ENCODE results near the gene VSIG10L.

The VSIG10L gene

GRCh38 chr19:51326216-51327065 lies 15.5 kb downstream of the VSIG10L start:
- no peak overlapping the region for H3K9ac ChIP-seq (ENCODE audit: low read depth in 1 of 2, low read length in 2 of 2)
- peaks cover 0 to 4% of the 10 kb centered on the region in 2 donors for H3K4me1 ChIP-seq (ENCODE audit: control insufficient read depth in 2 of 2, insufficient read depth in 2 of 2, low read length in 2 of 2)
- no peaks in the 10 kb centered on the region for H3K9me3 ChIP-seq (ENCODE audit: control insufficient read depth in 2 of 2, low read length in 2 of 2)
- no peak overlapping the region for H3K4me3 ChIP-seq (ENCODE audit: low read length in 2 of 2)
- H3K27ac ChIP-seq (ENCODE audit: low read depth in 2 of 2, low read length in 2 of 2) = no peak overlapping the region
- H3K27me3 ChIP-seq (ENCODE audit: control insufficient read depth in 2 of 2, insufficient read depth in 2 of 2, low read length in 2 of 2) = peaks cover 6 to 8% of the 10 kb centered on the region in 2 donors
- no peaks in the 10 kb centered on the region for H3K36me3 ChIP-seq (ENCODE audit: control insufficient read depth in 2 of 2, insufficient read depth in 2 of 2, low read length in 2 of 2)

- peaks cover 6 to 8% of the 10 kb centered on the region in 2 donors for H3K27me3 ChIP-seq (ENCODE audit: control insufficient read depth in 2 of 2, insufficient read depth in 2 of 2, low read length in 2 of 2)
These were observed 16.6 kb downstream of the VSIG10L start for GRCh38 chr19:51325161-51325976.

DNA sequence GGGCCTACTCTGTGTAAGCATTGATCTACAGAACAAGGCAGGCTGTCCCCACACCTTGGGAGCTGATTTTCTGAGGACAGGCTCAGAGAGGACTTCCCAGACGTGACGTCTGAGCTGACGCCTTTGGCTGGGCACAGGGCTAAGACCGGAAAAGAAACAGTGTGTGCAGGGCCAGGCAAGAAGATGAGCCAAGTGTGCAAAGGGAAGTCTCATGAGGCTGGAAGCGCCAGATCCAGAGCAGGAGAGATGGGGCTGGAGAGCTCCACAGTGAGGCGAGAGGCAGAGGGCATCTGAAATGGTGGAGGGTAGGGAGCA lies 17.8 kb downstream of the VSIG10L start:
- Histone ChIP-seq H3K27me3 (ENCODE audit: control insufficient read depth in 2 of 2, insufficient read depth in 2 of 2, low read length in 2 of 2) (peaks cover 6 to 8% of the 10 kb centered on the region in 2 donors), H3K27ac (ENCODE audit: low read depth in 2 of 2, low read length in 2 of 2) (no peak overlapping the region)

More at GRCh38 chr19:51325161-51325976, 16.6 kb downstream of the VSIG10L start:
- no peak overlapping the region for H3K9ac ChIP-seq (ENCODE audit: low read depth in 1 of 2, low read length in 2 of 2)
- H3K36me3 ChIP-seq (ENCODE audit: control insufficient read depth in 2 of 2, insufficient read depth in 2 of 2, low read length in 2 of 2) = no peaks in the 10 kb centered on the region
- no peak overlapping the region for H3K4me3 ChIP-seq (ENCODE audit: low read length in 2 of 2)
- peaks cover 0 to 4% of the 10 kb centered on the region in 2 donors for H3K4me1 ChIP-seq (ENCODE audit: control insufficient read depth in 2 of 2, insufficient read depth in 2 of 2, low read length in 2 of 2)
- no peak overlapping the region for H3K27ac ChIP-seq (ENCODE audit: low read depth in 2 of 2, low read length in 2 of 2)
- no peaks in the 10 kb centered on the region for H3K9me3 ChIP-seq (ENCODE audit: control insufficient read depth in 2 of 2, low read length in 2 of 2)

DNA sequence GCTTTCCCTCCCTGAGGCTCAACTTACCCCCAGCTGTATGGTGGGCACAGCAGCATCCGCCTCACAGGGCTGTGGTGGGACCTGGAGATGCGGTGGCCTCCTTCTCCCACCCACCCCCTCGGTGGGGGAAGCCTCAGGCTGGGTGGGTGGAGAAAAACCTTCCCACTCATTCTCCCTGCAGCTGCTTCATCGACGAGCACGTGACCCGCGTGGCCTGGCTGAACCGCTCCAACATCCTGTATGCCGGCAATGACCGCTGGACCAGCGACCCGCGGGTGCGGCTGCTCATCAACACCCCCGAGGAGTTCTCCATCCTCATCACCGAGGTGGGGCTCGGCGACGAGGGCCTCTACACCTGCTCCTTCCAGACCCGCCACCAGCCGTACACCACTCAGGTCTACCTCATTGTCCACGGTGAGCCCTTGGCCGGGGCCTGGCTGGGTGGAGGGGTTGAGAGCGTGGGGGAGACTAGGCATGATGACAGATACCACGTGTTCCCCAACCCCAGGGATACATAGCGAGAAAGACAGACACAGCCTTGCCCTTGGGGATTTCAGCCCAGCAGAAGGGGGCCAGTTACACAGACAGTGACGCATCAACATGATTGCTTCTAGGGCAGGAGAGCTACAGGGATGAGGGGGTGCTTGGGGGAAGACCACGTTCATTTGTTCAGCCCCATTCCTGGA lies 18.3 kb downstream of the VSIG10L start:
- Histone ChIP-seq H3K9me3 (ENCODE audit: control insufficient read depth in 2 of 2, low read length in 2 of 2) (no peaks in the 10 kb centered on the region), H3K4me3 (ENCODE audit: low read length in 2 of 2) (no peak overlapping the region), H3K27me3 (ENCODE audit: control insufficient read depth in 2 of 2, insufficient read depth in 2 of 2, low read length in 2 of 2) (peaks cover 6% of the 10 kb centered on the region in 2 donors), H3K27ac (ENCODE audit: low read depth in 2 of 2, low read length in 2 of 2) (no peak overlapping the region), H3K4me1 (ENCODE audit: control insufficient read depth in 2 of 2, insufficient read depth in 2 of 2, low read length in 2 of 2) (peaks cover 0 to 4% of the 10 kb centered on the region in 2 donors), H3K9ac (ENCODE audit: low read depth in 1 of 2, low read length in 2 of 2) (no peak overlapping the region), H3K36me3 (ENCODE audit: control insufficient read depth in 2 of 2, insufficient read depth in 2 of 2, low read length in 2 of 2) (no peaks in the 10 kb centered on the region)

More for the DNA sequence above, 17.8 kb downstream of the VSIG10L start:
- Histone ChIP-seq H3K9ac (ENCODE audit: low read depth in 1 of 2, low read length in 2 of 2) (no peak overlapping the region), H3K4me3 (ENCODE audit: low read length in 2 of 2) (no peak overlapping the region), H3K9me3 (ENCODE audit: control insufficient read depth in 2 of 2, low read length in 2 of 2) (no peaks in the 10 kb centered on the region), H3K4me1 (ENCODE audit: control insufficient read depth in 2 of 2, insufficient read depth in 2 of 2, low read length in 2 of 2) (peaks cover 0 to 4% of the 10 kb centered on the region in 2 donors), H3K36me3 (ENCODE audit: control insufficient read depth in 2 of 2, insufficient read depth in 2 of 2, low read length in 2 of 2) (no peaks in the 10 kb centered on the region)

DNA sequence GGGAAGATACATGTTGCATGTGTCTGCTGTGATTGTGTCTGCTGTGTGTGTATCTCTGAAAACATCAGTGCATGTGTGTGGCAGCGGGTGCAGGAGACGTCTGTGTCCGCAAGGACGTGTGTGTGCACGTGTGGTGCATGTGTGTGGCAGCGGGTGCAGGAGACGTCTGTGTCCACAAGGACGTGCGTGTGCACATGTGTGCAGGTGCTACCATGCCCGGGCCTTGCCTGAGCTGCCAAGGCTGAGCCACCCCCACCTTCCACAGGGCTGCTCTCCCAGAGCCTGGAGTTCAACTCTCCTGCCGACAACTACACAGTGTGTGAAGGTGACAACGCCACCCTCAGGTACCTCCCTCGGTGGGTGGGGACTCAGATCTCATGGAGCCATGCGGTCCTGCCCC lies 20.1 kb downstream of the VSIG10L start:
- H3K4me3 ChIP-seq (ENCODE audit: low read length in 2 of 2) = no peak overlapping the region
- no peak overlapping the region for H3K9ac ChIP-seq (ENCODE audit: low read depth in 1 of 2, low read length in 2 of 2)
- H3K36me3 ChIP-seq (ENCODE audit: control insufficient read depth in 2 of 2, insufficient read depth in 2 of 2, low read length in 2 of 2) = no peaks in the 10 kb centered on the region
- no peak overlapping the region for H3K27ac ChIP-seq (ENCODE audit: low read depth in 2 of 2, low read length in 2 of 2)
- no peaks in the 10 kb centered on the region for H3K9me3 ChIP-seq (ENCODE audit: control insufficient read depth in 2 of 2, low read length in 2 of 2)
- H3K4me1 ChIP-seq (ENCODE audit: control insufficient read depth in 2 of 2, insufficient read depth in 2 of 2, low read length in 2 of 2) = no peaks in the 10 kb centered on the region
- H3K27me3 ChIP-seq (ENCODE audit: control insufficient read depth in 2 of 2, insufficient read depth in 2 of 2, low read length in 2 of 2) = peaks cover 0 to 1% of the 10 kb centered on the region in 2 donors

- Histone ChIP-seq H3K9ac (ENCODE audit: low read depth in 1 of 2, low read length in 2 of 2) (no peak overlapping the region), H3K4me3 (ENCODE audit: low read length in 2 of 2) (no peak overlapping the region), H3K9me3 (ENCODE audit: control insufficient read depth in 2 of 2, low read length in 2 of 2) (no peaks in the 10 kb centered on the region), H3K27me3 (ENCODE audit: control insufficient read depth in 2 of 2, insufficient read depth in 2 of 2, low read length in 2 of 2) (no peaks in the 10 kb centered on the region), H3K4me1 (ENCODE audit: control insufficient read depth in 2 of 2, insufficient read depth in 2 of 2, low read length in 2 of 2) (no peaks in the 10 kb centered on the region), H3K27ac (ENCODE audit: low read depth in 2 of 2, low read length in 2 of 2) (no peak overlapping the region), H3K36me3 (ENCODE audit: control insufficient read depth in 2 of 2, insufficient read depth in 2 of 2, low read length in 2 of 2) (no peaks in the 10 kb centered on the region)
These were observed 21.7 kb downstream of the VSIG10L start for GRCh38 chr19:51320280-51320657.

GRCh38 chr19:51319649-51320279 lies 22.2 kb downstream of the VSIG10L start:
- Histone ChIP-seq H3K9ac (ENCODE audit: low read depth in 1 of 2, low read length in 2 of 2) (no peak overlapping the region), H3K4me1 (ENCODE audit: control insufficient read depth in 2 of 2, insufficient read depth in 2 of 2, low read length in 2 of 2) (no peaks in the 10 kb centered on the region), H3K9me3 (ENCODE audit: control insufficient read depth in 2 of 2, low read length in 2 of 2) (no peaks in the 10 kb centered on the region), H3K27me3 (ENCODE audit: control insufficient read depth in 2 of 2, insufficient read depth in 2 of 2, low read length in 2 of 2) (peaks cover 0 to 2% of the 10 kb centered on the region in 2 donors), H3K27ac (ENCODE audit: low read depth in 2 of 2, low read length in 2 of 2) (no peak overlapping the region), H3K36me3 (ENCODE audit: control insufficient read depth in 2 of 2, insufficient read depth in 2 of 2, low read length in 2 of 2) (no peaks in the 10 kb centered on the region), H3K4me3 (ENCODE audit: low read length in 2 of 2) (no peak overlapping the region)

DNA sequence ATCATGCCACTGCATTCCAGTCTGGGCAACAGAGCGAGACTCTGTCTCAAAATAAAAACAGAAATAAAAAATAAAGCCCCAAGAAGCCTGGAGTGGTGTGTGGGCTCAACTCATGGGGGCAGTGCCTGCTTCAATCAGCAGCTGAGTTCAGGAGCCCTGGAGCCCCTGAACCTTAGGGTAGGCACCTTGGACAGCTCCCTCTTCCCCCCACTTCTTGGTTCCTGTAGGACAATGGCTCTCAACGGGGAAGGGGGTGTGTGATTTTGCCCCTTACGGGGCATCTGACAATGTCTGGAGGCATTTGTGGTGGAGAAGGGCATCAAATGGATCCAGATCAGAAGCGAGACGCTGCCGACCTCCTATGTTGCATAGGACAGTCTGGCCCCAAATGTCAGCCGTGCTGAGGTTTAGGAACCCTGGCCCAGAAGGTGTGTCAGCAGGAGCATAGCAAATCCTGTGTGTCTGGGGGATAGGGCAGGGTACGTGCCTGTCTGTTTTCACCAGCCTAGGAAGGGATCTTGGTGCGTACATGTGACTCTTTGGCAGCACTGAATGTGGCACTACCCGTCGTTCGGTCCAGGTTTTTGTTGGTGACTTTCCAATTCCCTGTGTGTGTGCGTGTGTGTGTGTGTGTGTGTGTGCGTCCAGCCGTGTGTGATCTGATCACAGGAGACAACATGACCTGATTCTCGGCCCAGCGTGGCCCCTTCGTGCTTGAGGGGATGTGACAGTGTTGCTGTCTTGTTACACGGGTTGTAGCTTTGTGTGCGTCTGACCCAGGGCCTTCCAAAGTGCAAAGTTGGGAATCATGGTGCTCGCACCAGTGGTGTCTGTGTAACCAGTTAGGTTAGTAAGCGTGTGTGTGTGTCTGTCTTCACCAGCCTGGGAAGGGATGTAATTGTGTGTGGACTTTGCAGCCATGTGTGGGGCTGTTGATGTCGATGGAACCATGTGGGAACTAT lies 23.0 kb downstream of the VSIG10L start:
- H3K27ac ChIP-seq (ENCODE audit: low read depth in 2 of 2, low read length in 2 of 2) = no peak overlapping the region
- H3K36me3 ChIP-seq (ENCODE audit: control insufficient read depth in 2 of 2, insufficient read depth in 2 of 2, low read length in 2 of 2) = no peaks in the 10 kb centered on the region
- no peaks in the 10 kb centered on the region for H3K9me3 ChIP-seq (ENCODE audit: control insufficient read depth in 2 of 2, low read length in 2 of 2)
- H3K9ac ChIP-seq (ENCODE audit: low read depth in 1 of 2, low read length in 2 of 2) = no peak overlapping the region
- H3K4me3 ChIP-seq (ENCODE audit: low read length in 2 of 2) = no peak overlapping the region
- H3K27me3 ChIP-seq (ENCODE audit: control insufficient read depth in 2 of 2, insufficient read depth in 2 of 2, low read length in 2 of 2) = peaks cover 0 to 2% of the 10 kb centered on the region in 2 donors
- H3K4me1 ChIP-seq (ENCODE audit: control insufficient read depth in 2 of 2, insufficient read depth in 2 of 2, low read length in 2 of 2) = no peaks in the 10 kb centered on the region

GRCh38 chr19:51317968-51318367 lies 24.0 kb downstream of the VSIG10L start:
- Histone ChIP-seq H3K27ac (ENCODE audit: low read depth in 2 of 2, low read length in 2 of 2) (no peak overlapping the region), H3K9ac (ENCODE audit: low read depth in 1 of 2, low read length in 2 of 2) (no peak overlapping the region), H3K36me3 (ENCODE audit: control insufficient read depth in 2 of 2, insufficient read depth in 2 of 2, low read length in 2 of 2) (no peaks in the 10 kb centered on the region), H3K9me3 (ENCODE audit: control insufficient read depth in 2 of 2, low read length in 2 of 2) (no peaks in the 10 kb centered on the region), H3K27me3 (ENCODE audit: control insufficient read depth in 2 of 2, insufficient read depth in 2 of 2, low read length in 2 of 2) (peaks cover 3 to 5% of the 10 kb centered on the region in 2 donors), H3K4me3 (ENCODE audit: low read length in 2 of 2) (no peak overlapping the region), H3K4me1 (ENCODE audit: control insufficient read depth in 2 of 2, insufficient read depth in 2 of 2, low read length in 2 of 2) (no peaks in the 10 kb centered on the region)

Data from mucosa of rectum (tissue), 2 donors.